Retinal pigment epithelial cell (primary cell): Measurements from ENCODE around the gene TET1.
A peak's percentile ranks its signal among the peaks of the same experiment; 100 is the strongest.
"Not testable (repeated sequence)": the region's sequence is repeated elsewhere in the genome, so short reads cannot be mapped to it uniquely, and the experiment has no call there.

Experiments
- DNase-seq: peaks from one replicate; pipeline ENCODE4 v3.0.0-alpha.2; 2010; ENCODE audit warnings: low read depth
- H3K4me3 ChIP-seq: 2 replicates; pipeline ENCODE4 v1.5.1; 2011; ENCODE audit warnings: mild to moderate bottlenecking, low read length, control low read depth, moderate library complexity
- TF ChIP-seq, protein P1 (sequence below): conservative IDR thresholded peaks from 2 replicates; pipeline ENCODE4 v1.5.1; 2011; ENCODE audit warnings: low read depth, low read length, control low read depth, inconsistent platforms

TET1 gene

DNA sequence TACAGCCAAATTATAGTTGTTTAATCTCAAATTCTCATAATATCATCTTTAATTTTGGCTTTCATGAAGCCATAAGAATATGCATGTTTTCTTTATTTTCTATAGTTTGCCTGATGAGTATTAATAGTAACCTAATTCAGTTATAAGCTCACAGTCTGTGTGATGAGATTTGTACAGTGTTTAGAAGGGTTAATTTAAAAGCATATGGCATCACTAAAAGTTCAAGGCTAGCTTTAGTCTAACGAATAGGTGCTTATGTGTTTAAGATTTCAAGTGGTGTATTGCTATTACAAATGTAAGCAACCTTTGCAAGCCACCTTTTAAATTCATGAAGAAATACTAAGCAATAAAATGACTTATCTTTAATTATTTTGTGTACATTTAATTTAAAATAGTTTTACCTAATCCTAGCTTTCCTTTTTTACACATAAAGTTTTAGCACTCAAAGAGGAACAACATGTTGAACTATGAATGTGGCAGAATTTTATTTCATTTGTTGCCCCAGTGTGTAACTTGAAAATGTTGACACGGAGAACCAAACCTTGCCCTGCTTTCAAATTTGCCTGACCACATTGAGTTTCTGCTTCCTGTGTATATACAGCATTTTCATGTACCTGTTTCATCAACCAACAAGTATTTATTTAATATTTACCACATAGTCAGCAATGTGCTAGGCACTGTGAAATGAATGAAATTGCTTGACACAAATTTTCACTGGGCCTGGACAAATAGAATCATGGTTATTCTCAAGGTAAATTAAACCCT, 41.5 kb downstream of the TET1 start:
- no peak for DNase-seq
- TF ChIP-seq, protein P1, sequence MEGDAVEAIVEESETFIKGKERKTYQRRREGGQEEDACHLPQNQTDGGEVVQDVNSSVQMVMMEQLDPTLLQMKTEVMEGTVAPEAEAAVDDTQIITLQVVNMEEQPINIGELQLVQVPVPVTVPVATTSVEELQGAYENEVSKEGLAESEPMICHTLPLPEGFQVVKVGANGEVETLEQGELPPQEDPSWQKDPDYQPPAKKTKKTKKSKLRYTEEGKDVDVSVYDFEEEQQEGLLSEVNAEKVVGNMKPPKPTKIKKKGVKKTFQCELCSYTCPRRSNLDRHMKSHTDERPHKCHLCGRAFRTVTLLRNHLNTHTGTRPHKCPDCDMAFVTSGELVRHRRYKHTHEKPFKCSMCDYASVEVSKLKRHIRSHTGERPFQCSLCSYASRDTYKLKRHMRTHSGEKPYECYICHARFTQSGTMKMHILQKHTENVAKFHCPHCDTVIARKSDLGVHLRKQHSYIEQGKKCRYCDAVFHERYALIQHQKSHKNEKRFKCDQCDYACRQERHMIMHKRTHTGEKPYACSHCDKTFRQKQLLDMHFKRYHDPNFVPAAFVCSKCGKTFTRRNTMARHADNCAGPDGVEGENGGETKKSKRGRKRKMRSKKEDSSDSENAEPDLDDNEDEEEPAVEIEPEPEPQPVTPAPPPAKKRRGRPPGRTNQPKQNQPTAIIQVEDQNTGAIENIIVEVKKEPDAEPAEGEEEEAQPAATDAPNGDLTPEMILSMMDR: no peak
- peak overlapping the region; percentile 63 for H3K4me3 ChIP-seq

DNA sequence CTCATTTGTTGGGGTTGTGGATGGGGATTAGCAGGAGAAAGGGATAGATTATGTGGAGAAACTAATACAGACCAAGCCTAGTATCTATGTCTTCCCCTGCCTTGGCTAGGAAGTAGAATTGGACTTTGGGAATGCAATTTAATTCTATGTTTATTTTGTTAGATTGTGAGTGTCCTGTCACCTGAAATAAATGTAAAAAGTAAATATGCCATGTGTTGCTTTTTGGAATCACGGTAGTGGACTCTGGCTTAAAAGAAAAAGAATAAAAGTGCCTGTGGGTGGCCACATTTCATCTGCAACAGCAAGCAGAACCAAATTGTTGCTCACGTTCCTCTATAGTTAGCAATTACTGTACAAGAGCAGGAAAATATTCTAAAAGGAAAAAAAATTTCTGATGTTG, 42.3 kb downstream of the TET1 start:
- no peak overlapping the region for H3K4me3 ChIP-seq
- TF ChIP-seq, protein P1: no peak
- DNase-seq: no peak

DNA sequence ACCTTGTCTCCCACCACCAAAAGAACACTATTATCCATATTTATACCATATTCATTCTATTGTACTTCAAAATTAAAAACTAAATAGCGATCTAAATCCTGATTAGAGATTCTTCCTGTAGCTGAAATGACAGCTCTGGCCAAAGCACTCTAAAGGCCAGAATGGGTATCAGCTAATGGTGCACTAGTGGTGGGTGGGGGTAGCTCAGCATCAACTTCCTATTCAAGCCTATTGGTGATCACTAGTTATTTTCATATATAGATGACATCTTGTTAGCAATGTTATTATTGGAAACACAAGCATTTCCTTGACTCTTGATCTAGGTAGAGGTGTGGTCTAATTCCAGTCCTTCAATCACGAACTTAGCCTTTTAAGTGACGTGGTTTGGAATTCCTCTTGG, 43.6 kb downstream of the TET1 start:
- DNase-seq: no peak
- no peak overlapping the region for H3K4me3 ChIP-seq
- TF ChIP-seq, protein P1: no peak

DNA sequence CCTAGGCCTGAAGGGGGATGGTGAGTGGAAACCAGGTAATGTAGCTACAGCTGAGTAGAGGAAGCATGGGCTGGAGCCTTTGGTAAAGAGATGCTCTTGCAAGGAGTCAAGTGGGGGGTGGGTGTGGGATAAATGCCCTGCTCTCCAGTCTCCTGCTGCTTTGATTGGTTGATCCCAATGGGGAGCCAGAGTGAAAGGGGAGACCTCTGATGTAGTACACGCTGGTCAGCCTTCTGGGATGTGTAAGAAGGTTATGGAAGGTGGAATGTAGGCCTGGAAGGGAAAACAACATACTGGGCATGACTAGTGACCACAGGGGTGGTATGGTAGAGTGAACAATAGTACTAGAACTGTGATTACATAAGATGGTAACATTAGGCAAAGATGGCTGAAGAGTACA, 44.3 kb downstream of the TET1 start:
- DNase-seq: no peak
- TF ChIP-seq, protein P1: no peak
- no peak overlapping the region for H3K4me3 ChIP-seq

DNA sequence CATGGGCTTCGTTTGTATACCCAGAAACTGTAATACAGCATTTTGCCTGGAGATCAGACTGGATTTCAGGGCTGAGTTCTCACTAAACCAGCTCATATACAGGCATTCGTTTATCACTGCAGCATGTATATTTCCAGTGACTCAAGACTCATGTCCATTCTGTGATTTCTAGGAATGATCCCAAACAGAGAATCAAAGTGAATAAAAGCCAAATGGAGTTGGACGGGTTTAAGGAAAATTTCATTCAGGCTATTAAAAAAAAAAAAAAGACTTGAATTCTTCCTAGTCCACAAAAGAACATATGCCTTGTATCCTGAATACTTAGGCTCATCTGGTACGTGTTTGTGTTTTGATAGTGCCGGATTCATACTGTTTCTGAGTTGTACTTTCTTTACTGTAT, 46.8 kb downstream of the TET1 start:
- TF ChIP-seq, protein P1: no peak
- no peak overlapping the region for H3K4me3 ChIP-seq
- DNase-seq: no peak

DNA sequence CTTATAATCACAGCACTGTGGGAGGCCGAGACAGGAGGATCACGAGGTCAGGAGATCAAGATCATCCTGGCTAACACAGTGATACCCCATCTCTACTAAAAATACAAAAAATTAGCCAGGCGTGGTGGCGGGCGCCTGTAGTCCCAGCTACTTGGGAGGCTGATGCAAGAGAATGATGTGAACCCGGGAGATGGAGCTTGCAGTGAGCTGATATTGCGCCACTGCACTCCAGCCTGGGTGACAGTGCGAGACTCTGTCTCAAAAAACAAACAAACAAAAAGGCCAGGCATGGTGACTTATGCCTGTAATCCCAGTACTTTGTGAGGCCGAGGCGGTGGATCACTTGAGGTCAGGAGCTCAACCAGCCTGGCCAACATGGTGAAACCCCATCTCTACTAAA, 49.9 kb downstream of the TET1 start:
- DNase-seq, H3K4me3 ChIP-seq: not testable (repeated sequence)

DNA sequence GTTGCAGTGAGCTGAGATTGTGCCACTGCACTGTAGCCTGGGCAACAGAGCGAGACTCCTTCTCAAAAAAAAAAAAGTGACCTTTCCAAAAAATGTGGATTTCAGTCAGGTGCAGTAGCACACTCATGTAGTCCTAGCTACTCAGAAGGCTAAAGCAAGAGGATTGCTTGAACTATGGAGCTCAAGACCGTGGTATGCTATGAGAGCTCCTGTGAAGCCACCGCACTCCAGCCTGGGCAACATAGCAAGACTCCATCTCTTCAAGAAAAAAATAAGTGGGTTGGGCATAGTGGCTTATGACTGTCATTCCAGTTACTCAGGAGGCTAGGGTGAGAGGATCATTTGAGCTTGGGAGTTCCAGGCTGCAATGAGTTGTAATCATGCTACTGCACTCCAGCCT, 51.1 kb downstream of the TET1 start:
- TF ChIP-seq, protein P1: no peak
- DNase-seq: no peak
- H3K4me3 ChIP-seq: no peak overlapping the region

DNA sequence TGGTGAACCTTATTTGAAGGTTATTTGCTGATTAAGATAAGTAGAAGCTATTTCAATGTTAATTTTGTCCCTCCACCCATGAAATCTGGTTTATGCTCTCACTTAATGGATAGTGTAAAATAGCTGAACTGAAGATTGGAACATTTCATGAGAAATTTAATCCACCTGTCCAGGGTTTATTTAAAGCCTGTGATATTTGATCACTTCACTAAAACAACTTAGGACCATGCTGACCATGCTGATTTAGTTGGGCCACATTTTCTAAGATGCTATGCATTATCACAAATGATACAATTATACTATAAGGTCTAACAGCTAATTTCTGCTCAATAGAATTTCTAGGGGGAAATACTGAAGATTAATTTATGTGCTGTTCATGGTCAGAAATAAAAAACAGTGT, 53.8 kb downstream of the TET1 start:
- H3K4me3 ChIP-seq, DNase-seq: not testable (repeated sequence)

DNA sequence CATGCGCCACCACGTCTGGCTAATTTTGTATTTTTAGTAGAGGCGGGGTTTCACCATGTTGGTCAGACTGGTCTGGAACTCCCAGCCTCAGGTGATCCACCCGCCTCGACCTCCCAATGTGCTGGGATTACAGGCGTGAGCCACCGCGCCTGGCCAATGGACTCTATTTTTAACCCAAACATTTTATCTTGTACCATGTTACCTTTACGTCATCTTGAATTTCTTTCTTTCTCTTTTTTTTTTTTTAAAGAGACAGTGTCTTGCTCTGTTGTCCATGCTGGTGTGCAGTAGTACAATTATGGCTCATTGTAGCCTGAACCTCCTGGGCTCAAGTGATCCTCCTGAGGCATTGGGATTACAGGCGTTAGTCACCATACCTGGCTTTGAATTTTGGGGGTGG, 57.6 kb downstream of the TET1 start:
- H3K4me3 ChIP-seq, DNase-seq: not testable (repeated sequence)
